Ramos (cell line): ENCODE data around the gene FBXO11.
"Not testable (repeated sequence)": the region's sequence is repeated elsewhere in the genome, so short reads cannot be mapped to it uniquely, and the experiment has no call there.

Experiments used
- in situ Hi-C: fragments of 300-500 bp; cut with MboI; formaldehyde crosslinking; loops from one replicate; pipeline ENCODE4 v1.14.3; 2022; ENCODE audit warnings: low sequenced_read_pairs; ENCODE audit not compliant: unreplicated experiment

The FBXO11 gene

GRCh38 chr2:47862949-47863348 is 43.3 kb downstream of the FBXO11 start:
- in situ Hi-C loops, result no loop called here

GRCh38 chr2:47853067-47853777 is 53.1 kb downstream of the FBXO11 start:
- in situ Hi-C loops, result not testable (repeated sequence)

GRCh38 chr2:47850198-47850597 is 56.1 kb downstream of the FBXO11 start:
- in situ Hi-C loops, result no loop called here

GRCh38 chr2:47849368-47849767 is 56.9 kb downstream of the FBXO11 start:
- in situ Hi-C loops, result loop anchor here (25.0 kb wide), 1 partner anchor 563 kb away; no protein-coding TSS in a partner anchor

- in situ Hi-C loops, result loop anchor here (25.0 kb wide), 1 partner anchor 568 kb away; no protein-coding TSS in a partner anchor
Measured at GRCh38 chr2:47844162-47844561, 62.1 kb downstream of the FBXO11 start.

GRCh38 chr2:47843407-47843806 is 62.9 kb downstream of the FBXO11 start:
- in situ Hi-C loops, result loop anchor here (25.0 kb wide), 1 partner anchor 569 kb away; no protein-coding TSS in a partner anchor

- in situ Hi-C loops, result loop anchor here (25.0 kb wide), 1 partner anchor 569 kb away; no protein-coding TSS in a partner anchor
Measured at GRCh38 chr2:47842846-47843245, 63.5 kb downstream of the FBXO11 start.

- in situ Hi-C loops, result loop anchor here (25.0 kb wide), 1 partner anchor 574 kb away; no protein-coding TSS in a partner anchor
Measured at GRCh38 chr2:47838686-47839085, 67.6 kb downstream of the FBXO11 start.

GRCh38 chr2:47838249-47838648 is 68.0 kb downstream of the FBXO11 start:
- in situ Hi-C loops, result loop anchor here (25.0 kb wide), 1 partner anchor 574 kb away; no protein-coding TSS in a partner anchor

- in situ Hi-C loops, result loop anchor here (25.0 kb wide), 1 partner anchor 579 kb away; no protein-coding TSS in a partner anchor
Measured at GRCh38 chr2:47833516-47833968, 72.8 kb downstream of the FBXO11 start.

- in situ Hi-C loops, result no loop called here
Measured at GRCh38 chr2:47822518-47822917, 83.8 kb downstream of the FBXO11 start.

- in situ Hi-C loops, result no loop called here
Measured at GRCh38 chr2:47819834-47820233, 86.5 kb downstream of the FBXO11 start.

- in situ Hi-C loops, result no loop called here
Measured at GRCh38 chr2:47818777-47819176, 87.5 kb downstream of the FBXO11 start.

- in situ Hi-C loops, result no loop called here
Measured at GRCh38 chr2:47815764-47816163, 90.5 kb downstream of the FBXO11 start.

- in situ Hi-C loops, result no loop called here
Measured at GRCh38 chr2:47811668-47812067, 94.6 kb downstream of the FBXO11 start.

GRCh38 chr2:47810850-47811249 is 95.4 kb downstream of the FBXO11 start:
- in situ Hi-C loops, result no loop called here

- in situ Hi-C loops, result no loop called here
Measured at GRCh38 chr2:47809903-47810302, 96.4 kb downstream of the FBXO11 start.

- in situ Hi-C loops, result no loop called here
Measured at GRCh38 chr2:47808614-47809013, 97.7 kb downstream of the FBXO11 start.

- in situ Hi-C loops, result no loop called here
Measured at GRCh38 chr2:47805850-47806249, 100.4 kb downstream of the FBXO11 start.

- in situ Hi-C loops, result no loop called here
Measured at GRCh38 chr2:47803770-47804169, 102.5 kb downstream of the FBXO11 start.

- in situ Hi-C loops, result no loop called here
Measured at GRCh38 chr2:47803363-47803762, 102.9 kb downstream of the FBXO11 start.

- in situ Hi-C loops, result no loop called here
Measured at GRCh38 chr2:47801118-47801517, 105.2 kb downstream of the FBXO11 start.
